ENCODE results near the gene KCNJ16.

KCNJ16 gene

GRCh38 chr17:70071127-70071526 lies 3.9 kb upstream of the KCNJ16 start:
- no peak for DNase-seq

DNA sequence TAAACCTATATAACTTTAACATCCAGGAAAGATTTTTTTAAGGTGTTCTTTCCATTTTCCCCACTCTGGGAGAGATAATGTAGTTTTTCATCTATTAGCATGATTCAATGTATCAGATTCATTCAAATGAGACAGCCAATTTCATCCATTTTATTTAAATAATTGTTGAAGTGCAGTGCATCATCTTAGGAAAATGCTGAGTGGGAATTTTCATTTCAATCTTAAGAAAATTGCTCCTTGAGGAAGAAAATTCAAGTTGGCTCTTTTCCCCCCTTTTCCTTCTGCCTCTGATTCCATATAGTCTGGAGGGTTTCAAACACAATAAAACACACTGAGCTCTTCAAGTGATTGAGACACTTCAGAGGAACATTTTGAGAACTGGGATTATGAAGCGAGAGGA lies 3.4 kb upstream of the KCNJ16 start:
- DNase-seq, result no peak

DNA sequence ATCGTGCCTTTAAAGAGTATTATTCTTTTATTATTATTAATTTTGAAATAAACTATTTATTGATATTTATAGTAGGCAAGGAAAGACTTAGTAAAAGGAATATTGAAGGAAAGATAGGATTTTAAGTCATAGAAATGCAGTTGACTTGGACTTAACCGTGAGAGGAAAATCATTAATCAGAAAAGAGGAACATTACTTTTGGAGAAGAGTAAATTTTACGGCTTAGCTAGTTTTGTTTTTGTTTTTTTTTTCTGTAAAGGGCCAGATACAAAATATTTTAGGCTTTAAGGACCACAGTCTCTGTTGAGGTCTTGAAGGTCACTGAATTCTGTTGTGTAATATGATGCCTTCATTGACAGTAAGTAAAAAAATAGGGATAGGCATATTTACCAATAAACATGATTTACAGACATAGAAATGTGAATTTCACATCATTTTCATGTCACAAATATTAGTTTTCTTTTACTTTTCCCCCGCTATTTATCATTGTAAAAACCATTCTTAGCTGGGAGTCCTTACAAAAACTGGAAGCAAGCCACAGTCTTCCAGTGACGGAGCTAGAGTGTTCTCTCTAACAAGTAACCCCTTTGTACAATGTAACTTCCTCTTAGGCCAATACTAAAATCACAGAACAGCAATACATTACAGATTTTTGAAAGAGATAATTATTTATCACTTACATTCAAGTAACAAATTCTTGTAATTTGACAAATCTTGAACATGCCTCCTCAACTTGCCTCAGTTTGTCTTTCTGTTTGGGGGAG lies 2.3 kb upstream of the KCNJ16 start:
- DNase-seq, result no peak

- DNase-seq, result no peak
Observed at GRCh38 chr17:70073310-70073709, 1.7 kb upstream of the KCNJ16 start.

GRCh38 chr17:70073799-70074198 lies 1.2 kb upstream of the KCNJ16 start:
- DNase-seq, result no peak

GRCh38 chr17:70074236-70074830 lies 692 bp upstream of the KCNJ16 start:
- DNase-seq, result no peak

GRCh38 chr17:70076189-70076588 lies 1.2 kb downstream of the KCNJ16 start:
- DNase-seq, result no peak

GRCh38 chr17:70076831-70077230 lies 1.8 kb downstream of the KCNJ16 start:
- no peak for DNase-seq

DNA sequence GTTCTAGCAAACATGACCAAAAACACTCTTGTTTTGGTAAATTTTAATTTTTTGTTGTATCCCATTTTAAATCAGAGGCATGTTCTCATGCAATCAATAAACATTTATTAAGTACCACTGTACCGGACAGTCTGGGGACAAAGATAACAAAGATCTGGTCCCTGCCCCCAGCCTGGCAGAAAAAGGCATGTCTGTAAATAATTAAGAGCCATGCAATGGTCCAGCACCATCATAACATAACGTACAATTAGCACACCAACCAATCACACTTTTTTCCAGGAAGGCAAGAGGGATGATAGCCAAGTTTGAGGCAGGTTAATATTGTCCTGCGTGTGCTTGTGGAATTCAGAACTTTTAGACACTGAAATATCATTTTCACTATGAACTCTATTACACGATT lies 3.5 kb downstream of the KCNJ16 start:
- DNase-seq, result no peak

GRCh38 chr17:70078994-70079531 lies 4.0 kb downstream of the KCNJ16 start:
- DNase-seq, result no peak

- DNase-seq, result no peak
Observed at GRCh38 chr17:70080541-70081347, 5.7 kb downstream of the KCNJ16 start.

- no peak for DNase-seq
Observed at GRCh38 chr17:70081885-70082284, 6.9 kb downstream of the KCNJ16 start.

DNA sequence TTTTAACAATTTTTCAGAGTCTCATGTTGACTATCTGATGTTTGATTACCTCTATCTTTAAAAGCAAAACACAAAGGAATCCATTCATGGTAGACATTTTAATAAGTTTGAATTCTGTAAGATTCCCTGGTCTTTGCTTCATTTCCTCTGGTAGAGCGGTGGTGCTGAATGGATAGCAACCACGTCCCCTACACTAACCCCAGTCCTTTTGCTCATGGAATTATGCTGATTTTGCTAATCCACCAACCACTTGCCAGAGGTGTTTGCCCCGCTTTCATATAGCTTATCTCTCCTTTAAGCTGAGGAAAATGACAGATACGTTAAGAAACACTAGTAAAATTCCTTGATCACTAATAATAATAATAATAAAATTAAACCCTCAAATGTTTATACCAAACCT lies 9.5 kb downstream of the KCNJ16 start:
- DNase-seq, result no peak

DNA sequence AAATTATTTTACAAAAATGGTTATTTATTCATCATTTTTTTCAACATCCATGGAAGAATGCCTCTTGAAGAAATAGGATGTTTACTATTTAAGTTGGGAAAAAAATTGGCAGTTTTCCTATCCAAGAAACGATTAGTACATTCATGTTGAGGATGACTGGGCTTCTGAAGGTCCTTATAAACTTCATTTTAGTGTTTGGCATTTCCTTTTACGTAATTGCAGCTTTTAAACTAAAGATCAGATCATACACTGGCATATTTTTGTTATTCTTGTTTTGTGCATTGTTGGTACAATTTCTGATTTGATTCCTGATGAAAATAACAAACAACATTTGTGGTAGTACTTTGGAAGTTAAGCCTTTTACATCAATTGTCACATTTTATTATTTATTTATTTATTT lies 11.5 kb downstream of the KCNJ16 start:
- DNase-seq, result no peak

- no peak for DNase-seq
Observed at GRCh38 chr17:70089513-70090148, 14.6 kb downstream of the KCNJ16 start.

DNA sequence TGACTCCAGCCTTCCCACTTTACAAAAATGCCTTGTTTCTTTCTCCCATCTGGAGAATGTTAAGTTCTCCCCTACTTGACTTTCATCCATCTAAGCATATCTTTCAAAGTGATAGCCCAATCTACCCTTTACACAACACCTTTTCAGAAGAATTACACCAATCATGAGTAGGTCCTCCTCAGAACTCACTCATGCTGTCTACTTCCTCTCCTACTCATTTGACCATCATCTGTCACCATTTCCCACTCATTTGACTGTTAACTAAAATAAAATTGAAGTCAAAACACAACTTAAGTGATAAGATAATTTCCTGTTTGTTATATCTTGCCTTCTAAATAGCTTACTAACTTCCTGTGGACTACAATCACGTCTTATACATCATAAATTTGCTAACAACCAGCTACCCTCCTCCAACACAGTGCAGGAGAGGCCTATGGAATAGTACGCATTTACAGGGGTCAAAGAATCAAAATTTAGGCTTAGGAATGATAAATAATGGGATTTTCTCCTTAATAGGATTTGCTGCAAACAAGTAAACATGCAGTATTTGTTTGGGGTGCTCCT lies 16.1 kb downstream of the KCNJ16 start:
- no peak for DNase-seq

DNA sequence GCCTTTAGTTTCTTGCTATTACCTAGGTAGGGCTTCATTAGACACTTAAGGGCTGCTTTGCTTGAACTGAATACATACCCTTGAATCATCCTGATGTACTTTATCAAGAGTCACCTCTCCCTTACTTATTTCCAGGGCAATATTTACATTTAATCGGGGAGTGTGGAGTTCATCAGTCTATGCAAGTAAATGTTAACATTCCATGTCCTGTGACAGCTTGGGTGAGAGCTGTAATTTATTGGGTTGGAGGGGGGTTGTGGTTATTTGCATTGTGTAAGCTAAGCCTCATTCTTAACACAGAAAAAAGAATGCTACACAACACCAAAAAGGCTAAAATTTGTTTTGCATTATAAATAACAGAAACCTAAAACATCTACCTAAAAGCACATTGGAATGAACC lies 16.7 kb downstream of the KCNJ16 start:
- DNase-seq, result no peak

- DNase-seq, result no peak
Observed at GRCh38 chr17:70093163-70093562, 18.1 kb downstream of the KCNJ16 start.

- DNase-seq, result no peak
Observed at GRCh38 chr17:70095455-70095854, 20.4 kb downstream of the KCNJ16 start.

- no peak for DNase-seq
Observed at GRCh38 chr17:70096861-70097260, 21.8 kb downstream of the KCNJ16 start.

DNA sequence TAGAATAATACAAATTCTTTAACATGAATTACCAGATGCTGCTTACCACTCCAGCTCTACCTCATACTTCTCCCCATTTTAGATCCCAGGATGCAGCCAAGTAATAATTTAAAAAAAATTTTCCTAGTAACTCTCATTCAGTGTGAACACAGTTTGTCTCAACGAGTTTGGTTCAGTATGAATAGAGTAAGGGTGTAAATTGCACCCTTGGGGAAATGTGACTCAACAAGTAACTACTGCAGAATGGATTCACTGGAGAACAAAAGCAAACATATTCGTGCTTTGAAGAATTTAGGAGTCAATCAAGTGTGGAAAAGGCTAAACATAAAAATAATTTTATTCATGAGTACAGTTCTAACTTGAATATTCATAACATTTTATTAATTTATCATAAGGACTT lies 23.0 kb downstream of the KCNJ16 start:
- no peak for DNase-seq

- no peak for DNase-seq
Observed at GRCh38 chr17:70099294-70099693, 24.3 kb downstream of the KCNJ16 start.

- DNase-seq, result no peak
Observed at GRCh38 chr17:70099884-70100283, 24.9 kb downstream of the KCNJ16 start.

All from stimulated activated CD4-positive, alpha-beta T cell treated with anti-CD3 and anti-CD28 coated beads, Interleukin-2, amount 100 ng/mL, for 48 hours (primary cell).